Activated T-cell treated with anti-CD3 and anti-CD28 coated beads for 48 hours (primary cell): ENCODE measurements around the gene LGALS9C.
"Not testable (repeated sequence)": the region's sequence is repeated elsewhere in the genome, so short reads cannot be mapped to it uniquely, and the experiment has no call there.

Experiments
- DNase-seq: peaks from one replicate; pipeline ENCODE4 v3.0.0-alpha.2; 2020; ENCODE audit warnings: low read depth

LGALS9C gene

DNA sequence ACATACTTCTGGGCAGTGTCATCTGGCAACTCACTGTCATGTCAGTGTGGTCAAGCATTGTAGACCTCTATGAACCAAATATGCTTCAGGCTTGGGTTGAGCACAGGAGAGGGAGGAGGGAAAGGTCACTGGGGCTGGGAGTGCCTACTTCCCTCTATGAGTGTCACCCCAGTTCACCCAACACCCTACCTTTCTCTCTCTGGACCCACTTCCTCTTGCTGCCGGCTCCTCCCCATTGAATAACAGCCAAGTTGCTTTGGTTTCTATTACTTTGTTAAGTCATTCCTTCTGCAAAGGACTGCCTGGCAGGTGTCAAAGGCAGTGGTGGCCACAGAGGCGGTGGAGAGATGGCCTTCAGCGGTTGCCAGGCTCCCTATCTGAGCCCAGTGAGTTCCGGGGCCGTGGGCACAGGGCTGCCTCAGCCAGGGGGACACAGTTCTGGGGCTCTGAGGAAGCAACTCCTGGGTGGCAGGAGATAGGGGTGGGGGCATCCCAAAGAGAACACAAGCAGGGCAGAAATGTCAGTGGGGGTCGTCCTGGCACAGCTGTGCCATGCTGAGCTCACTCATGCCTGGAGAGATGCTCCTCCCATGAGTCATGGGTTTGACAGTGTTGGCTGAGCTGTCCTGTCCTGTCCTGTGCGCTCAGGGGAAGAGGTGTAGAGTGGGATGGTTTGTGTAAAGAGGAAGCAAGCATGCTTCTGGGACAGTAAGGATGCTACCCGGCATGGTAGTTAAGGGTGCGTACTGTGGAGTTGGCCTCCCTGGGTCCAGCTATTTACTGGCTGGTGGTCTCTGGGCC, at the start of gene LGALS9C:
Gene LGALS9C, plus strand, starts transcription at position 282 of the 801 bp plus-strand sequence. Its CDS starts 66 bp downstream, at position 348.
- not testable (repeated sequence) for DNase-seq

- not testable (repeated sequence) for DNase-seq
These were observed 44.4 kb upstream of the LGALS9C start for GRCh38 chr17:18432206-18432605.

- DNase-seq = not testable (repeated sequence)
These were observed 37.1 kb upstream of the LGALS9C start for GRCh38 chr17:18439465-18439870.

- DNase-seq = peak; percentile 25
These were observed 34.5 kb upstream of the LGALS9C start for GRCh38 chr17:18442093-18442492.

- not testable (repeated sequence) for DNase-seq
These were observed 34.1 kb upstream of the LGALS9C start for GRCh38 chr17:18442532-18442931.

GRCh38 chr17:18447476-18448205, 28.9 kb upstream of the LGALS9C start:
- DNase-seq = not testable (repeated sequence)

- DNase-seq = not testable (repeated sequence)
These were observed 28.3 kb upstream of the LGALS9C start for GRCh38 chr17:18448311-18448710.

- not testable (repeated sequence) for DNase-seq
These were observed 26.8 kb upstream of the LGALS9C start for GRCh38 chr17:18449833-18450232.

GRCh38 chr17:18450998-18451397, 25.6 kb upstream of the LGALS9C start:
- DNase-seq = not testable (repeated sequence)

DNA sequence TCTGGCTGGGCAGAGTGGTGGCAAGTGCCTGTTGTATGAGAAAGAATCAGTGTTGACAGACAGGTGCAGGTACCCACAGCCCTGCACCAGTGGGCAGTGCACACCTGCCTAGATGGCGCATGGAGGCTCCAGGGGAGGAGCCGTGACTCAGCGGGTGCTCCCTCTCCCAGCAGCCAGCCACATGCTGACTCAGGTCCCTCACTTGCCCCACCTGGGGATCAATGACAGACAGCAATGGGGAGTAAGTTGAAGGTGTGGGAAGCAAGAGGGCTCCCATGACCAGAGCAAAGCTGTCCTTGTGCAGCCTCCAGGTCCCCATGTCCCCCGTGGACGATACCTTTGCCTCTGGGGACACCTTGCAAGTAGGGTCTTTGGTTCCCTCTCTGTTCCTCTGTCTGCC, 24.6 kb upstream of the LGALS9C start:
- not testable (repeated sequence) for DNase-seq

GRCh38 chr17:18459035-18459434, 17.6 kb upstream of the LGALS9C start:
- DNase-seq = not testable (repeated sequence)

- not testable (repeated sequence) for DNase-seq
These were observed 12.6 kb upstream of the LGALS9C start for GRCh38 chr17:18463831-18464502.

DNA sequence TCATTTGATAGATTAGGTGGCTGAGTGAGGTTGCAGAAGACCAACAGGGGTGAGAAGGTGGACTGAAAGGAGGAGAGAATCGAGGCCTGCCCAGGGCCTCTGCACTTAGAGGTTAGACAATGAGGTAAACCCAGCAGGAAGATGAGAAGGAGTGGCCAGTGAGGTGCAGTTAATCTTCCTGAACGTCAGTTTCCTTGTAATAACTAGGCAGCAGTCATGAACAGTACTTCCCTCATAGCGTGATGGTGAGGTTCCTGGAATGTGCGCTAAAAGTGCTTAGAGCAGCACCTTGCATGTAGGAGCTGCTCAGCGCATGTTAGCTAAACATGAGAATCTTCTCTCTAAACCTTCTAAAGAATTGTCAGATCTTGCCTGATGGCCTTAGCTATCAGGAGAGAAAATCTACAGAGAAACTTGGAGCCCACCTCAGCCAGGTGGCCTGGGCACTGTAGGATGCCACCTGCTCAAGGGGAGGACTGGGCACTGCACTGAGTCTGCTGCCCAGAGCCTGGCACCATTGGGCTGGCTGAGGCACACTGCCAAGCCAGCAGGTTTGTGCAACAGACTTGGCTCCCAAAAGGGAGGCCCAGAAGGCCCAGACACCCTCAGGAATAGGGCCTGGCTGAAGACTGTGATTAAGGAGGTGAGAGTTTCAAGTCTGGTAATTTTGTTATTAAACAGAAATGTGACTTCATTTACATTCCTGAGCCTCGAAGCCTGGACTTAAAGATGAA, 10.2 kb upstream of the LGALS9C start:
- DNase-seq = not testable (repeated sequence)

- not testable (repeated sequence) for DNase-seq
These were observed 9.6 kb upstream of the LGALS9C start for GRCh38 chr17:18467001-18467400.

DNA sequence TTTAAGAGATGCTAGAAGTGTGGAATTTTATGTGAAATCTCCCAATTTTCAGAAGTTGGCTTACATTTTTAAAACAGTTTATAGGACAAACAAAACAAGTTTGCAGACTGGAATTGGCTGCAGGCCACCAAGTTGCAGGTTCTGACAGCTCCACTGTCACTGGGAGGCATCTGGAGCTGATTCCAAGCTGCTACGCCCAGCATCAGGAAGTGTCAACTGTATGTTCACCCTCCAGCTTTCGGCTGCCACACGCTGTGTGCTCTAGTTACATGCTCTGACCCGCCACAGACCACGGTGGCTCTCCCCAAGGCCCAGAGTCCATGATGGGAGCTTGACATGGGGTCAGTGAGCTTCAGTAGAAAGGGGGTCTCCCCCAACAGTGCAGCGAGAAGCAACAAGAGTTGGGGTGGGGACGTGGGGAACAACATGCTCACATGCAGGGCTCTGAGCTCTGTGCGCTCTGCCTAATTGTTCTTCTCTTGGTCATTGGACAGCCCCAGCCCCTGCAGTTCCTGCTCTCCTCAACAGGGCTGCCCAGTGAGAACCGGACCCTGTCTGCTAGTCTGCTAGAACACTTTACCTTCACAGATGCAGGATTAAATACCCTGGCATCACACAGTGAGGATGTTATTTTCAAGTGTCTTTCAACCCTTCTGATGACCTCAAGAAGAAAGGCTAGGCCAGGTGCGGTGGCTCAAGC, 8.0 kb upstream of the LGALS9C start:
- DNase-seq = not testable (repeated sequence)

DNA sequence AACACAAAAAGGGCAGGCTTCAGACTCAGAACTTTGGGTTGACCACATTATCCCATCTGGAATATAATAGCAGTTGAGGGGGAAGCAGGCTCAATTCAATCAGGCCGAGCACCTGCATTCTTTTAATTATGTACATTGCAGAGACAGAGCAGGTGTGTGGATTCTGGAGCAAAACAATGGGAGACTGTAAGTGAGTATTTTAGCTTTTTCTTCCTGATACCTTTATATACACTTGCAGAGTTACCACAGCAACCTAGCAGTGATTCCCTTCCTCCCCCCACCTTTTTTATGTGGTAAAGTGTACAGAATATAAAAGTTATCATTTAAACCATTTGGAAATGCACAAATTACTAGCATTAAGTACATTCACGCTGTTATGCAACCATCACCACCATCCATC, 6.8 kb upstream of the LGALS9C start:
- DNase-seq = not testable (repeated sequence)

DNA sequence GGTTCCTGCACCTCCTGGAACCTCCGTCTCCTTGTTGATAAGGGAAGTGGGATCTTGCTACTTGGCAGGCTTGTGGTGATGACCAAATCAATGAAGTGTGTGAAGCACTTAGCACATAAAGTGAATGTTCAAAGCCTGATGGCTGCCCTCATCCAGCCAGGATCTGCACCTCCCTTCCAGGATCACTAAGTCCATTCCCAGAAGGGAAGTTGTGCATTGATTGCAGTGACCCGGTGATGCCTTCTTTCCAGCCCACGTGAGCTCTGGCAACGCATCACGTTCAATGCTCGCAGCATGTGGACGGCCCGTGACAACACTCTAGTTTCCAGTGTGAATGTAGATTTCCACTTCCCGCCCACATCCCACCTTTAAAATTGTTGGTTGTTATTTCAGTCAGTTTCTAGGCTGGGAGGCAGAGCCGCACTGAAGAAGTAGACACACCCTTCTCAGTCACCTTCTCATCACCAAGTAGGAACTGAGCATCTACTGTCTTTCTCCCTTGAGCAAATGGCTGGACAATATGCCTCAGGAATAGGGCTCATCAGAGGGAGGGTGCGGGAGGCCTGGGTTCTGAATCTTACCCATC, 6.2 kb upstream of the LGALS9C start:
- DNase-seq = not testable (repeated sequence)

DNA sequence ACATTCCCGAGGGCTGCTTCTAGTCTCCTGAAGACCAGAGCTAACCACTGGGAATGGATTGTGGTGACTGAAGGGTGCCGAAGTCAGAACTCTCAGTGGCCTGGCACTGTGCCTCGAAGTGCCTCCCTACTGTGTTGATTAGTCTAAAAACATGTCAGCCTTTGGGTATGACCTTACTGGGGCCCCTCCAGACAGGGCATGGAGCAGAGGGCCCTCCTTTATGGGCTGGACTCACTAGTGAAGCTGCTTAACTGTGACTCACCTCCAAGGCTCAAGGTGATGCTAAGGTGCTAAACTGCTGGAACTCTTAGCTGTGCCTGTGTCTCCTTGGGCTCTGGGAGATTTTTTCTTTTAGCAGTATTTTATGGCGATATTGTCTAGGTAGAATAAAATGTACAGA, 2.6 kb upstream of the LGALS9C start:
- not testable (repeated sequence) for DNase-seq

- not testable (repeated sequence) for DNase-seq
These were observed 1.8 kb upstream of the LGALS9C start for GRCh38 chr17:18474754-18475153.

DNA sequence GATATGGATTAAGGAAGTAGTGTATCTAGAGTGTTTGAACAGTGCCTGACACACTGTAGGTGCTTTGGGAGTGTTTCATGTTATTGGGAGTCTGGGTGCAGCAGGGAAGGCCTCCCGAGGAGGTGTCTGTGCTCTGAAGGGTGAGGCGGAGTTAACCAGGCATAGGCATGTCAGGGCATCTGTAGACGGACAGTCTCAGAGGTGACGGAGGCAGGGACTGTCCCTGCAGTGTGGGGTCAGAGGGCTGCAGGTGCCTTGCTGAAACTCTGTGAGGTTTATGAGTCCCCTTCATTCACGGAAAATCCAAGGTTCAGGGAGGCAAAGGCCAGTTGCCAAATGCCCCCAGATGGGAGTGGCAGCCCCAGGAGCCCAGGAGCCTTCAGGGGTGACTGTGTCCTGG, 778 bp downstream of the LGALS9C start:
- DNase-seq = not testable (repeated sequence)

GRCh38 chr17:18478362-18478761, 1.8 kb downstream of the LGALS9C start:
- not testable (repeated sequence) for DNase-seq
